K562 (cell line): ENCODE data around the gene KCNJ2. TPM values are rescaled to one million over a fixed set of nuclear protein-coding genes. Genes with fewer than 3 reads are reported as not detected.

ENCODE experiments used
- ARID1B ChIP-seq: fragments of 450-650 bp; IDR thresholded peaks from 2 replicates; pipeline ENCODE4 v1.6.1; 2016; ENCODE audit warnings: antibody characterized with exemption, mild to moderate bottlenecking, inconsistent platforms
- EHMT2 ChIP-seq: fragments of 450-650 bp; IDR thresholded peaks from 2 replicates; pipeline ENCODE4 v1.6.1; 2018; ENCODE audit warnings: antibody characterized with exemption
- ELK3 ChIP-seq: fragments of 450-650 bp; formaldehyde crosslinking; IDR thresholded peaks from 2 replicates; pipeline ENCODE4 v1.4.0; 2020; ENCODE audit warnings: mild to moderate bottlenecking
- GATAD2A ChIP-seq: fragments of 450-650 bp; IDR thresholded peaks from 2 replicates; pipeline ENCODE4 v1.6.1; 2017
- HIVEP1 ChIP-seq: fragments of 250-450 bp; sonication (Bioruptor Pico); IDR thresholded peaks from 2 replicates; pipeline ENCODE4 v1.4.0; 2020; ENCODE audit warnings: mild to moderate bottlenecking
- HLTF ChIP-seq: fragments of 450-650 bp; IDR thresholded peaks from 2 replicates; pipeline ENCODE4 v1.6.1; 2016
- IRF2 ChIP-seq: sonication (generic); formaldehyde crosslinking; IDR thresholded peaks from 2 replicates; pipeline ENCODE4 v1.8.1; 2022; ENCODE audit warnings: mild to moderate bottlenecking, missing genetic modification reagents
- KDM2B ChIP-seq: fragments of 250-450 bp; sonication (Bioruptor Pico); IDR thresholded peaks from 2 replicates; pipeline ENCODE4 v1.8.0; 2021; ENCODE audit warnings: mild to moderate bottlenecking, moderate library complexity
- KLF13 ChIP-seq: fragments of 450-650 bp; IDR thresholded peaks from 2 replicates; pipeline ENCODE4 v1.6.1; 2016; ENCODE audit warnings: missing genetic modification characterization, low read depth, mild to moderate bottlenecking, missing compliant biosample characterization, moderate library complexity, borderline replicate concordance
- MTF1 ChIP-seq: fragments of 250-450 bp; sonication (Bioruptor Pico); IDR thresholded peaks from 2 replicates; pipeline ENCODE4 v1.9.0; 2021; ENCODE audit warnings: moderate library complexity, mild to moderate bottlenecking, inconsistent platforms, borderline replicate concordance
- MYNN ChIP-seq, 2 experiments: sonication (generic); formaldehyde crosslinking in 1 of 2; IDR thresholded peaks; 2 replicates each; pipeline versions ENCODE4 v1.5.0 to v1.6.1; 2016 to 2020; ENCODE audit warnings: antibody characterized with exemption in 1 of 2, missing genetic modification reagents in 1 of 2
- NR2F6 ChIP-seq: fragments of 450-650 bp; formaldehyde crosslinking; IDR thresholded peaks from 2 replicates; pipeline ENCODE4 v1.4.0; 2020; ENCODE audit warnings: mild to moderate bottlenecking
- RBM34 ChIP-seq: fragments of 200-400 bp; formaldehyde crosslinking; IDR thresholded peaks from 2 replicates; pipeline ENCODE4 v1.6.1; 2018; ENCODE audit warnings: low read length, borderline replicate concordance; ENCODE audit not compliant: insufficient read depth
- RNF2 ChIP-seq: sonication (generic); IDR thresholded peaks from 2 replicates; pipeline ENCODE4 v1.6.1; 2016
- SAFB ChIP-seq: fragments of 200-400 bp; formaldehyde crosslinking; IDR thresholded peaks from 2 replicates; pipeline ENCODE4 v1.6.1; 2017; ENCODE audit warnings: low read depth, low read length, borderline replicate concordance
- TCFL5 ChIP-seq: fragments of 250-450 bp; sonication (Bioruptor Pico); conservative IDR thresholded peaks from 2 replicates; pipeline ENCODE4 v1.6.1; 2021; ENCODE audit warnings: mild to moderate bottlenecking, moderate library complexity, matching md5 sums
- WHSC1 ChIP-seq: IDR thresholded peaks from one replicate; pipeline ENCODE4 v1.6.1; 2012; ENCODE audit warnings: low read length, control low read depth, inconsistent platforms
- ZBTB8A ChIP-seq: fragments of 450-650 bp; IDR thresholded peaks from 2 replicates; pipeline ENCODE4 v1.6.1; 2018; ENCODE audit warnings: mild to moderate bottlenecking, moderate library complexity; ENCODE audit not compliant: partially characterized antibody
- ZNF232 ChIP-seq: sonication (generic); formaldehyde crosslinking; IDR thresholded peaks from 2 replicates; pipeline ENCODE4 v1.8.0; 2022; ENCODE audit warnings: mild to moderate bottlenecking, missing genetic modification reagents
- ZNF263 ChIP-seq: sonication (generic); formaldehyde crosslinking; IDR thresholded peaks from 2 replicates; pipeline ENCODE4 v1.8.0; 2022; ENCODE audit warnings: mild to moderate bottlenecking, missing genetic modification reagents, borderline replicate concordance
- ZNF384 ChIP-seq: IDR thresholded peaks from 2 replicates; pipeline ENCODE4 v1.6.1; 2012; ENCODE audit warnings: low read depth, low read length, improper control_type of control experiment
- ZNF75A ChIP-seq: fragments of 450-650 bp; formaldehyde crosslinking; IDR thresholded peaks from 2 replicates; pipeline ENCODE4 v1.4.0; 2020; ENCODE audit warnings: mild to moderate bottlenecking
- polyA plus RNA-seq, 8 experiments: library from polyadenylated mRNA; depleted of rRNA in 4 of 8; stranded (reverse) in 5 of 8; unstranded in 3 of 8; fragments of >200 nt; fragmentation: Nextera tagmentation in 2 of 8; fragmentation: Illumina TruSeq in 1 of 8; extraction: Ambion mirVana in 2 of 8; extraction: Trizol in 1 of 8; gene quantifications; 2 replicates each; pipeline versions ENCODE4 v1.2.1 to v1.2.3, GENCODE V29; 2011 to 2014; ENCODE audit warnings: inconsistent platforms in 1 of 8, missing spikeins in 1 of 8
- total RNA-seq, 7 experiments: library from RNA; depleted of rRNA in 6 of 7; stranded (reverse); fragments of >200 nt in 6 of 7; fragmentation: Illumina TruSeq in 2 of 7; extraction: Trizol in 2 of 7; gene quantifications; 2 replicates each; pipeline versions ENCODE4 v1.2.1 to v1.2.3, GENCODE V29; 2011 to 2021; ENCODE audit warnings: low replicate concordance in 1 of 7
- TF ChIP-seq, protein P1 (sequence below): sonication (generic); formaldehyde crosslinking; IDR thresholded peaks from 2 replicates; pipeline ENCODE4 v1.8.0; 2022; ENCODE audit warnings: mild to moderate bottlenecking, low read depth, missing genetic modification reagents
- TF ChIP-seq, protein P2 (sequence below): sonication (generic); formaldehyde crosslinking; IDR thresholded peaks from 2 replicates; pipeline ENCODE4 v1.8.1; 2023; ENCODE audit warnings: missing genetic modification reagents, mild to moderate bottlenecking, borderline replicate concordance

KCNJ2 gene
- total and polyA plus RNA-seq, 9 of the 15 experiments (the other 6 are each of a cell fraction or from before 2014, with no cell fraction given), result not detected

- TF ChIP-seq RBM34 (no peak), MYNN (IDR thresholded peaks at IDR 0.05) (no peak), MYNN (CRISPR knock-in tag; IDR thresholded peaks at IDR 0.05) (no peak), GATAD2A (no peak), ARID1B (peak; percentile 37; the same call in 1 of the 2 replicates), KDM2B (CRISPR knock-in tag) (no peak), NR2F6 (CRISPR knock-in tag) (no peak), RNF2 (no peak), EHMT2 (no peak), SAFB (no peak), KLF13 (tag) (no peak), HIVEP1 (CRISPR knock-in tag) (no peak), ZNF263 (CRISPR knock-in tag) (no peak), ELK3 (CRISPR knock-in tag) (no peak), ZNF384 (no peak), TCFL5 (no peak), ZBTB8A (no peak), ZNF75A (no peak), WHSC1 (no peak), ZNF232 (no peak), IRF2 (CRISPR knock-in tag) (no peak), HLTF (no peak), MTF1 (CRISPR knock-in tag) (no peak)
- TF ChIP-seq, protein P1, sequence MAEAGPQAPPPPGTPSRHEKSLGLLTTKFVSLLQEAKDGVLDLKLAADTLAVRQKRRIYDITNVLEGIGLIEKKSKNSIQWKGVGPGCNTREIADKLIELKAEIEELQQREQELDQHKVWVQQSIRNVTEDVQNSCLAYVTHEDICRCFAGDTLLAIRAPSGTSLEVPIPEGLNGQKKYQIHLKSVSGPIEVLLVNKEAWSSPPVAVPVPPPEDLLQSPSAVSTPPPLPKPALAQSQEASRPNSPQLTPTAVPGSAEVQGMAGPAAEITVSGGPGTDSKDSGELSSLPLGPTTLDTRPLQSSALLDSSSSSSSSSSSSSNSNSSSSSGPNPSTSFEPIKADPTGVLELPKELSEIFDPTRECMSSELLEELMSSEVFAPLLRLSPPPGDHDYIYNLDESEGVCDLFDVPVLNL (CRISPR knock-in tag), result no peak
- TF ChIP-seq, protein P2, sequence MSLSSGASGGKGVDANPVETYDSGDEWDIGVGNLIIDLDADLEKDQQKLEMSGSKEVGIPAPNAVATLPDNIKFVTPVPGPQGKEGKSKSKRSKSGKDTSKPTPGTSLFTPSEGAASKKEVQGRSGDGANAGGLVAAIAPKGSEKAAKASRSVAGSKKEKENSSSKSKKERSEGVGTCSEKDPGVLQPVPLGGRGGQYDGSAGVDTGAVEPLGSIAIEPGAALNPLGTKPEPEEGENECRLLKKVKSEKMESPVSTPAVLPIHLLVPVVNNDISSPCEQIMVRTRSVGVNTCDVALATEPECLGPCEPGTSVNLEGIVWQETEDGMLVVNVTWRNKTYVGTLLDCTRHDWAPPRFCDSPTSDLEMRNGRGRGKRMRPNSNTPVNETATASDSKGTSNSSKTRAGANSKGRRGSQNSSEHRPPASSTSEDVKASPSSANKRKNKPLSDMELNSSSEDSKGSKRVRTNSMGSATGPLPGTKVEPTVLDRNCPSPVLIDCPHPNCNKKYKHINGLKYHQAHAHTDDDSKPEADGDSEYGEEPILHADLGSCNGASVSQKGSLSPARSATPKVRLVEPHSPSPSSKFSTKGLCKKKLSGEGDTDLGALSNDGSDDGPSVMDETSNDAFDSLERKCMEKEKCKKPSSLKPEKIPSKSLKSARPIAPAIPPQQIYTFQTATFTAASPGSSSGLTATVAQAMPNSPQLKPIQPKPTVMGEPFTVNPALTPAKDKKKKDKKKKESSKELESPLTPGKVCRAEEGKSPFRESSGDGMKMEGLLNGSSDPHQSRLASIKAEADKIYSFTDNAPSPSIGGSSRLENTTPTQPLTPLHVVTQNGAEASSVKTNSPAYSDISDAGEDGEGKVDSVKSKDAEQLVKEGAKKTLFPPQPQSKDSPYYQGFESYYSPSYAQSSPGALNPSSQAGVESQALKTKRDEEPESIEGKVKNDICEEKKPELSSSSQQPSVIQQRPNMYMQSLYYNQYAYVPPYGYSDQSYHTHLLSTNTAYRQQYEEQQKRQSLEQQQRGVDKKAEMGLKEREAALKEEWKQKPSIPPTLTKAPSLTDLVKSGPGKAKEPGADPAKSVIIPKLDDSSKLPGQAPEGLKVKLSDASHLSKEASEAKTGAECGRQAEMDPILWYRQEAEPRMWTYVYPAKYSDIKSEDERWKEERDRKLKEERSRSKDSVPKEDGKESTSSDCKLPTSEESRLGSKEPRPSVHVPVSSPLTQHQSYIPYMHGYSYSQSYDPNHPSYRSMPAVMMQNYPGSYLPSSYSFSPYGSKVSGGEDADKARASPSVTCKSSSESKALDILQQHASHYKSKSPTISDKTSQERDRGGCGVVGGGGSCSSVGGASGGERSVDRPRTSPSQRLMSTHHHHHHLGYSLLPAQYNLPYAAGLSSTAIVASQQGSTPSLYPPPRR (CRISPR knock-in tag), result no peak
Observed at GRCh38 chr17:70128727-70129238, 40.5 kb upstream of the KCNJ2 start (continued).
